Liver (tissue), 3 donors: Measurements from ENCODE around the gene RECK.

Experiments used
- ATF3 ChIP-seq: IDR thresholded peaks from 2 replicates; pipeline ENCODE4 v1.6.1; 2016; ENCODE audit warnings: antibody characterized with exemption
- CTCF ChIP-seq: fragments of 150-350 bp; IDR thresholded peaks from 2 replicates; pipeline ENCODE4 v1.5.1; 2017; ENCODE audit warnings: improper control_type of control experiment, low read depth, low read length; ENCODE audit not compliant: missing input control
- EGR1 ChIP-seq, 2 donors: IDR thresholded peaks; 2 replicates each; pipeline ENCODE4 v1.6.1; 2016 to 2018; ENCODE audit warnings: antibody characterized with exemption in 2 of 2, low read depth in 2 of 2
- FOXA1 ChIP-seq: IDR thresholded peaks from 2 replicates; pipeline ENCODE4 v1.6.1; 2016; ENCODE audit warnings: antibody characterized with exemption
- HNF4A ChIP-seq, 2 donors: conservative IDR thresholded peaks; 2 replicates each; pipeline ENCODE4 v1.6.1; 2016; ENCODE audit warnings: antibody characterized with exemption in 2 of 2, mild to moderate bottlenecking in 2 of 2
- JUND ChIP-seq, 2 donors: IDR thresholded peaks; 2 replicates each; pipeline ENCODE4 v1.6.1; 2016; ENCODE audit warnings: antibody characterized with exemption in 2 of 2
- MAX ChIP-seq: IDR thresholded peaks from 2 replicates; pipeline ENCODE4 v1.6.1; 2016; ENCODE audit warnings: antibody characterized with exemption
- RAD21 ChIP-seq, 2 donors: IDR thresholded peaks; 2 replicates each; pipeline ENCODE4 v1.6.1; 2016; ENCODE audit warnings: antibody characterized with exemption in 2 of 2, mild to moderate bottlenecking in 2 of 2
- REST ChIP-seq: IDR thresholded peaks from 2 replicates; pipeline ENCODE4 v1.6.1; 2016; ENCODE audit warnings: antibody characterized with exemption, mild to moderate bottlenecking
- RXRA ChIP-seq, 2 donors: IDR thresholded peaks; 2 replicates each; pipeline ENCODE4 v1.6.1; 2017 to 2018; ENCODE audit warnings: antibody characterized with exemption in 2 of 2, mild to moderate bottlenecking in 1 of 2
- SP1 ChIP-seq: IDR thresholded peaks from 2 replicates; pipeline ENCODE4 v1.6.1; 2018; ENCODE audit warnings: antibody characterized with exemption, mild to moderate bottlenecking
- ZBTB33 ChIP-seq: IDR thresholded peaks from 2 replicates; pipeline ENCODE4 v1.6.1; 2016; ENCODE audit warnings: antibody characterized with exemption
- donor health status: healthy.
- donor health status: healthy.

GRCh38 chr9:36125062-36125855 lies 88.5 kb downstream of the RECK start:
- TF ChIP-seq CTCF (no peak), MAX (no peak), JUND (IDR thresholded peaks at IDR 0.05) (no peak), FOXA1 (no peak), ATF3 (no peak), SP1 (no peak), ZBTB33 (no peak), RAD21 (IDR thresholded peaks at IDR 0.05) (no peak), EGR1 (IDR thresholded peaks at IDR 0.05; ENCODE audit: low read depth in 2 of 2) (no peak), RXRA (IDR thresholded peaks at IDR 0.05) (no peak), HNF4A (conservative IDR thresholded peaks at IDR 0.05) (no peak), REST (no peak)
